Adipose tissue (tissue), 3 donors: Measurements from ENCODE around the gene ZNF195. TPM values are rescaled to one million over a fixed set of nuclear protein-coding genes. Genes with fewer than 3 reads are reported as not detected.
"Not testable (repeated sequence)": the region's sequence is repeated elsewhere in the genome, so short reads cannot be mapped to it uniquely, and the experiment has no call there.

ENCODE experiments used
- H3K27ac ChIP-seq: one replicate; pipeline ENCODE4 v1.5.1; 2013; ENCODE audit warnings: low read depth, low read length
- WGBS, 3 donors: extraction: QIAGEN DNeasy Blood & Tissue Kit; methylation state at CpG; one replicate each; pipeline ENCODE4 v1.1.7; 2013; 5-methylcytosine and 5-hydroxymethylcytosine counted together
- polyA plus RNA-seq, 3 donors: library from polyadenylated mRNA; stranded (reverse); fragments of 200-250 nt; gene quantifications; one replicate each; pipeline ENCODE4 v1.2.3, GENCODE V29; 2013
- donor health status: healthy with polysubstance abuse.
- donor health status: Bipolar disorder and iron deficiency.
- donor health status: healthy.

ZNF195 gene
- polyA plus RNA-seq, 3 donors = 6.1 to 10.2 (median 9.3) TPM

DNA sequence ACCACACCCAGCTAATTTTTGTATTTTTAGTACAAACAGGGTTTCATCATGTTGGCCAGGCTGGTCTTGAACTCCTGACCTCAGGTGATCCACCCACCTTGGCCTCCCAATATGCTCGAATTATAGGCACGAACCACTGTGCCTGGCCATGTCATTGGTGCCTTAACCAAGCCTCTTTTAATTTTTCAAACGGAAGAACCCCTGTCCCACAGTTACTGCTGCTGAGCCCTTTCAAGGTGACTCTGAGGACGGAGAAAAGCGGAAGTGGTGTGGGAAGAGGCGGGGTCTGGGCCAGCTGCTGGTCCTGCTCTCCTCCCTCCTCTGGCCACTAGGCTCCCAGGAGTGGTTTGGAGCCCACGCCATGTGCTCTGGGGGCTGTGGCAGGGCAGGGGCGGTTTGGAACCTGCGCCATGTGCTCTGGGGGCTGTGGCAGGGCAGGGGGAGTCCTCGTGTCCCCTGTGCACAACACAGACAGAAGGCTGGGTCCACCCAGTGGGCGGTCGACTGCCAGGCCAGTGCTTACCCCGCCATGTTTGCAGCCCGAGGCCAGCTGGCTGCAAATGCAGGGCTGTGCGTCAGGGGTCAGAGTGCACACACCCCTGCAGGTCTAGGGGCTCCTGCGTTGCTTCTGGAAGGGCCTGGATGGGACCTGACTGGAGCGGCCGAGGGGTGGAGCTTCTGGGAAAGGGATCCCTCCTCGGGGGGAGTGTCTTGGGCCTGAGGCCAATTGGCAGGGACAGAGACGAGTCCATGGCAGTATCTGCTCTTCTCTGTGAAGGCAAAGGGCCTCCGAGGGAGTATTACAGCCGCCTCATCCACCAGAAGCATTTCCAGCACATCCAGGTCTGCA, 25.4 kb upstream of the ZNF195 start:
- 46 to 72% (median 63%) methylated on average over 21 to 22 of the region's 22 CpGs for WGBS, 3 donors
- H3K27ac ChIP-seq = not testable (repeated sequence)

DNA sequence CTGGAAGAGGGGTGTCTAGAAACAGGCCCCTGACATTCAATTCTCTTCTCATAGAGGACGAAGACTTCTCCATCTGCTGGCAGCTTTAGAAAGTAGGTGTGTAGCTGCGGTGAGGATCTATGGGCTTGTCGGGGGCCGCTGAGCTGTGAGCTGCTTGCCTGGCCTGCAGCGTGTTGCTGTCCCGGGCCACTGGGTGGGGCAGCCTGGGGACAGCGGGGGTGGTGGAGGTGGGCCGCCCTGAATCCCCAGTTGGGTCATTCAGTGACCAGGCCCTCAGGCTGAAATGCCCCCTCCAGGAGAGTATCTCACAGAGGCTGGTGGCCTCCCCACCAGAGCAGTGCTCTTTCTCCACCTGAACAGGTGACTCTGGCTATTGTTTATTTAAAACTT, 23.9 kb upstream of the ZNF195 start:
- not testable (repeated sequence) for H3K27ac ChIP-seq
- WGBS, 3 donors = 95 to 97% (median 96%) methylated on average over 8 of the region's 8 CpGs

DNA sequence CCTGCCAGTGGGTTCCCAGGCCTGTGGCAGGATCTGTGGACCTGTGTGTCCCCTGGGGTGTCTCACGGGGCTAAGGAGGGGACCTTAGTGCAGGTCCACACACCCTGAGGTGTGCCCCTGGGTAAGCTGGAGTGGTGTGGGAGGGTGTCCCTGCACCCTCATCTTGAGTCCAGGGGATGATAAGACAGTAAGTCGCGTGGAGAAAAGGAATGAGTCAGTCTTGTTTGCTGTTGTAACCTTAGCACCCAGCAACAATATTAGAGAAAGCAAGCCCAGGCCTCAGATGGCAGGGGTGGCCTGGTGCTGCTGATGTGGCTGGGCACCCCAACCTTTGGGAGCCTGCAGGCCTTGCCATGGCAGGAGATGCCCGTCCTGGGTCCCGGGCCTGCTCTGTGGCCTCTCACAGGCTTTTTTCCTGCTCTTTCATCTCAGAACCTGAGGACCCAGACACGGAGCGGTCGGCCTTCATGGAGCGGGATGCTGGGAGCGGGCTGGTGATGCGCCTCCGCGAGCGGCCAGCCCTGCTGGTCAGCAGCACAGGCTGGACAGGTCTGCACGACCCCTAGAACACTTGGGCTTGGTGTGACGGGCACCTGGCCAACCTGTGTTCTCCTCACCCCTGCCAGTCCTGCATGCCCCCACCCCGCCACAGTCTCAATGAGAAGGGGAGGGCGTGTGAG, 23.4 kb upstream of the ZNF195 start:
- H3K27ac ChIP-seq = not testable (repeated sequence)
- WGBS, 3 donors = 96 to 98% (median 97%) methylated on average over 16 to 18 of the region's 18 CpGs

- not testable (repeated sequence) for H3K27ac ChIP-seq
- WGBS, 3 donors = 75 to 81% (median 79%) methylated on average over 3 to 4 of the region's 4 CpGs
Observed at GRCh38 chr11:3401052-3401451, 22.1 kb upstream of the ZNF195 start.

GRCh38 chr11:3398509-3398908, 19.6 kb upstream of the ZNF195 start:
- 42 to 68% (median 63%) methylated on average over 2 to 3 of the region's 3 CpGs for WGBS, 3 donors

DNA sequence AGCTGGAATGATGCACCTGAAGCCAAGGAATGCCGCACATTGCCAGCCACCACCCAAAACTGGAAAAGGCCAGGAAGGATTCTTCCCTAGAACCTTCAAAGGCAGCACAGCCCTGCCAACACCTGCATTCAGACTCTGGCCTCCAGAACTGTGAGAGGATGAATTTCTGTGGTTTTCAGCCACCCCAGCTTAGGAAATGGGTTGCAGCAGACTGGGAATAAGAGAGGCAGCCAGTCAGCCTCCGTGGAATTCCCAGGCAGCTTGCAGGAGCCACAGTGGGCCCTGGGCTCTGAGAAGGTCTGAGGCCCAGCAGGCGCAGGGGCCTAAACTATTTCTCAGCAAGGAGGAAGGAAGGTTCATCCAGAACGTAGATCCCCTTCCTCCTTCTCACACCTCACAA, 19.2 kb upstream of the ZNF195 start:
- WGBS, 3 donors = 69 to 78% (median 73%) methylated on average over 4 of the region's 4 CpGs
- not testable (repeated sequence) for H3K27ac ChIP-seq

More at GRCh38 chr11:3398509-3398908, 19.6 kb upstream of the ZNF195 start:
- H3K27ac ChIP-seq = not testable (repeated sequence)

DNA sequence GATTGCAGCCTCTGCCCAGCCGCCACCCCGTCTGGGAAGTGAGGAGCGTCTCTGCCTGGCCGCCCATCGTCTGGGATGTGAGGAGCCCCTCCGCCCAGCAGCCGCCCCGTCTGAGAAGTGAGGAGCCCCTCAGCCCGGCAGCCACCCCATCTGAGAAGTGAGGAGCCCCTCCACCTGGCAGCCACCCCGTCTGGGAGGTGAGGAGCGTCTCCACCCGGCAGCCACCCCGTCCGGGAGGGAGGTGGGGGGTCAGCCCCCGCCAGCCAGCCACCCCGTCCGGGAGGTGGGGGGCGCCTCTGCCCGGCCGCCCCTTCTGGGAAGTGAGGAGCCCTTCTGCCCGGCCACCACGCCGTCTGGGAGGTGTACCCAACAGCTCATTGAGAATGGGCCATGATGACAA, 18.3 kb upstream of the ZNF195 start:
- not testable (repeated sequence) for H3K27ac ChIP-seq
- WGBS, 3 donors = 89 to 93% (median 91%) methylated on average over 18 to 23 of the region's 23 CpGs

GRCh38 chr11:3395468-3395867, 16.5 kb upstream of the ZNF195 start:
- 70 to 95% (median 87%) methylated on average over 5 of the region's 5 CpGs for WGBS, 3 donors
- not testable (repeated sequence) for H3K27ac ChIP-seq

DNA sequence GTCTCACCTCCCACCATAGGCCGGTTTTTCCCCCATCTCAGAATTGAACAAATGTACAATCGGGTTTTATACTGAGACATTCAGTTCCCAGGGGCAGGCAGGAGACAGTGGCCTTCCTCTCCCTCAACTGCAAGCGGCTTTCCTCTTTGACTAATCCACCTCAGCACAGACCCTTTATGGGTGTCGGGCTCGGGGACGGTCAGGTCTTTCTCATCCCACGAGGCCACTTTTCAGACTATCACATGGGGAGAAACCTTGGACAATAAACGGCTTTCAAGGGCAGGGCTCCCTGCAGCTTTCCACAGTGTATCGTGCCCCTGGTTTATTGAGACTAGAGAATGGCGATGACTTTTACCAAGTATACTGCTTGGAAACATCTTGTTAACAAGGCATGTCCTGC, 16.0 kb upstream of the ZNF195 start:
- WGBS, 3 donors = 72 to 84% (median 83%) methylated on average over 10 of the region's 10 CpGs
- H3K27ac ChIP-seq = not testable (repeated sequence)

GRCh38 chr11:3393450-3393849, 14.5 kb upstream of the ZNF195 start:
- 50 to 79% (median 71%) methylated on average over 9 to 13 of the region's 13 CpGs for WGBS, 3 donors
- H3K27ac ChIP-seq = not testable (repeated sequence)

- H3K27ac ChIP-seq = no peak overlapping the region
- WGBS, 3 donors = 78 to 90% (median 82%) methylated on average over 5 of the region's 5 CpGs
Observed at GRCh38 chr11:3382613-3383285, 3.8 kb upstream of the ZNF195 start.

- H3K27ac ChIP-seq = no peak overlapping the region
- WGBS, 3 donors = 78 to 85% (median 79%) methylated on average over 5 of the region's 5 CpGs
Observed at GRCh38 chr11:3381794-3382193, 2.8 kb upstream of the ZNF195 start.

DNA sequence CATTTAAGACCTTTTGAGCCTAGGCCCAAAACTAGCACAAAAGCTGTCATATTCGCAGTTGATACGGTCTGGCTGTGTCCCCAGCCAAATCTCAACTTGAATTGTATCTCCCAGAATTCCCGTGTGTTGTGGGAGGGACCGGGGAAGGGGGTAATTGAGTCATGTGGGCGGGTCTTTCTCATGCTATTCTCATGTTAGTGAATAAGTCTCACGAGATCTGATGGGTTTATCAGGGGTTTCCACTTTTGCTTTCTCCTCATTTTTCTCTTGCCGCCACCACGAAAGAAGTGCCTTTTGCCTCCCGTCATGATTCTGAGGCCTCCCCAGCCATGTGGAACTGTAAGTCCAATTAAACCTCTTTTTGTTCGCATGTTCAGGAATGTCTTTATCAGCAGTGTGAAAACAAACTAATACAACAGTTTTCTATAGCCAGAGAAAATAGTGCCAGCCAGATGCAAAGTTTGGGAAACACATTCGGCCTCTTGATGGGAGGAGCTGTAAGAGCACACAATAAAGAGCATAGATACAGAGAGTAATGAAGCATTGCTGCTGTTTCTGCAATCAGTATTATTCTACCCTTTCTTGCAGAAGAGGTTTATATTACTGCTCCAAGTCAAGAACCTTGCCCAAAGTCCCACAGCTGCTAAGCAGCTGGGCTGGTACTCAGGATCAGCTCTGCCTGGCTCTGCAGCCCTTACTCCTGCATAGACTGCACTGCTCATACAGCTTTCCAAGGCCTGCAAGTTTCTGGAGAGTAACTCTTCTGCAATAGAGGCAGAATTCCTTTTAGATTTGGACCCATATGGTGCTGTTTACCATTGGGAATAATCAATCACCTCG, 2.0 kb upstream of the ZNF195 start:
- 64 to 70% (median 67%) methylated on average over 12 of the region's 12 CpGs for WGBS, 3 donors
- no peak overlapping the region for H3K27ac ChIP-seq

- 89 to 91% (median 90%) methylated on average over 4 of the region's 4 CpGs for WGBS, 3 donors
Observed at GRCh38 chr11:3375552-3375951, 3.4 kb downstream of the ZNF195 start.

DNA sequence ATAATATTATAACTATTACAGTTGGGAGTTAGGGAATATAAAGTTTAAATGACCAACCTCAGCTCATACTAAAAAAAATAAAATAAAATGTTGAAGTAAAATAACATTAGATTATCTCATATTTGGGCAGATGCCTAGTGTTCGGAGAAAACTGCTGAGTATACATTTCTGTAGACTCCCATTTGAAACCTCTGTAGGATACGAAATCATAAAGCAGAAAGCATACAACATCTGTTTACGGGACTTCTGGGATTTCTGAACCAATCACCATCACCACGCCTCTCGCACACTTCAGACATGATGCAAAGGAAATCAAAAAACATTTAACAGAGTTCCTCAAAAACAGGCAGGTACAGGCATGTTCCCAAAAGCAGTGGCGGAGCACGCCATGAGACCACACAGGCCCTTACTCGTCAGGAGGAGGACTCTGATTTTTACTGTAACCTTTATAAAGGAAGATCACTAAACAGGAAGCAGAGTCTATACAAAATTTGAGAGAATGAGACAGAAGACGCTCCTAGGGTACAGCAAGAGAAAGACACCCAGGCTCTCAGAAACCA, 8.6 kb downstream of the ZNF195 start:
- H3K27ac ChIP-seq = no peak overlapping the region
- WGBS, 3 donors = 76 to 94% (median 89%) methylated on average over 9 of the region's 9 CpGs

More at GRCh38 chr11:3375552-3375951, 3.4 kb downstream of the ZNF195 start:
- H3K27ac ChIP-seq = no peak overlapping the region

- WGBS, 3 donors = 81 to 99% (median 96%) methylated on average over 6 of the region's 6 CpGs
- no peak overlapping the region for H3K27ac ChIP-seq
Observed at GRCh38 chr11:3369366-3369765, 9.6 kb downstream of the ZNF195 start.

DNA sequence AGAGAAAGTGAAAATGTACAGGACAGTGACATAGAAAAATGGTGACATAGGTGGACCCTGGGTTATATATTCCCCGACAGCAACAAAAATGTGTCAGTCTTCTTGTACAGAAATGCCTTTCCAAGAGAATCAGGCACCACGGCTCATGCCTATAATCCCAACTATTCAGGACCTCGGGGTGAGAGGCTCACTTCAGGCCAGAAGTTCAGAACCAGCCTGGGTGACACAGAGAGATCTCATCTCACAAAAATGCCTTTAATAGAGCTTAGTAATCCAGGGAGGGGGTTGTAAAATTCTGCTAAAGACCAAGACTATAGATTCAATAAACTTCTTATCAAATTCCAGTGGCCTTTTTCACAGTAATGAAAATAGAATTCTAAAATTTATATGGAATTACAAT, 10.7 kb downstream of the ZNF195 start:
- WGBS, 3 donors = 95 to 99% (median 95%) methylated on average over 3 of the region's 3 CpGs
- no peak overlapping the region for H3K27ac ChIP-seq

DNA sequence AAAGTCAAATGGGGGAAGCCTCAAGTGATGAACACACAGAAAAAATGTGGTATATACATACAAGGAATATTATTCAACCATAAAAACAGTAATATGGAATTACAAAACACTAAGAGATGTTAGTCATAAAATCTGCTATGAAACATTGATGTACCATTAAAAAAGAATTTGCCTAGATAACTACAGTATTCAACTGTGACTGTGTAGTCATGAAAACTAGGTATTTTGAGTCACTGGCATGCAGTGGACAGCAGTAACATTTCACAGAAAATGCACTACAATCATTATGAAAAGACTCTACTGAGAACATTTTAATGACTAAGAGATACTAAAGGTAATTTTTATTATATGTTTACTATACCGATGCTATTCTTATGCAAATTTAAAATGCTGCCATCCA, 11.7 kb downstream of the ZNF195 start:
- H3K27ac ChIP-seq = no peak overlapping the region
- WGBS, 3 donors = 98 to 100% (median 98%) methylated on average over 1 of the region's 1 CpG
